Activated CD4-positive, CD25-positive, alpha-beta regulatory T cell treated with anti-CD3 and anti-CD28 coated beads, Interleukin-2, amount 50 U/mL, for 16 hours (primary cell): ENCODE measurements around the gene NCAPD2.

Source experiments
- DNase-seq: peaks from one replicate; pipeline ENCODE4 v3.0.0-alpha.2; 2020; ENCODE audit warnings: low read depth, low spot score

Gene NCAPD2

GRCh38 chr12:6574576-6575295 is 80.8 kb downstream of the NCAPD2 start:
- DNase-seq, result no peak

GRCh38 chr12:6575648-6576047 is 81.7 kb downstream of the NCAPD2 start:
- DNase-seq, result no peak
